Breast epithelium (tissue), 3 donors: ENCODE data around the gene CAMTA1.

ENCODE experiments used
- CTCF ChIP-seq, 3 donors: fragments of 450-650 bp; IDR thresholded peaks; one replicate each; pipeline ENCODE4 v1.5.1; 2016 to 2017; ENCODE audit warnings: antibody characterized with exemption in 3 of 3, mild to moderate bottlenecking in 3 of 3, moderate library complexity in 3 of 3
- POLR2AphosphoS5 ChIP-seq, 3 donors: sonication (generic); formaldehyde crosslinking; IDR thresholded peaks; one replicate each; pipeline ENCODE4 v1.6.1; 2017; ENCODE audit warnings: antibody characterized with exemption in 3 of 3

GRCh38 chr1:7046314-7046713, 261.1 kb downstream of the CAMTA1 start:
- TF ChIP-seq CTCF (IDR thresholded peaks at IDR 0.05) (no peak), POLR2AphosphoS5 (IDR thresholded peaks at IDR 0.05) (no peak)
